GM18511 (cell line): ENCODE data around the gene ZNF532.
"Not testable (repeated sequence)": the region's sequence is repeated elsewhere in the genome, so short reads cannot be mapped to it uniquely, and the experiment has no call there.

Experiments used
- ATAC-seq: cut with Tn5 transposase; IDR thresholded peaks from one replicate; pipeline ENCODE4 v1.9.1; 2021; ENCODE audit warnings: mild to moderate bottlenecking, moderate library complexity; ENCODE audit not compliant: unreplicated experiment

Gene ZNF532

GRCh38 chr18:58901143-58901542, 36.5 kb downstream of the ZNF532 start:
- no peak for ATAC-seq

GRCh38 chr18:58901783-58902182, 37.1 kb downstream of the ZNF532 start:
- ATAC-seq, result no peak

DNA sequence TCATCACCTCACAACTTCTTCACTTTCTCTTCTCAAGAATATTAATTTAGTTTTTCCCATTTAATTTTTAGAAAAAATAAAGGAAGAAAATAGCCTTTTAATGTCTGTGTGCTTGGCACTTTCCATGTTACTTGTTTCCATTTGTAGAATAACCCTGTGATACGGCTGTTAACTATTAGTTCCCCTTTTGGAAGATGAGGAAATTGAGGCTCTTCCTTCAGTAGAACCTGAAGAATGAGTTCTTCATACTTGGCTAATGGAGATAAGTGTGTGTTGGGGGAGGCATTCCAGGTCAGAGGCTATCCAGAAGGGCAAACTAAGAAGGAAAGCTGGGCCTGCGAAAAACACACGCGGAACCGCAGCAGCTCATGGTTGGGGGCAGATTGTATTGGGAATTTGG, 38.3 kb downstream of the ZNF532 start:
- ATAC-seq, result no peak

DNA sequence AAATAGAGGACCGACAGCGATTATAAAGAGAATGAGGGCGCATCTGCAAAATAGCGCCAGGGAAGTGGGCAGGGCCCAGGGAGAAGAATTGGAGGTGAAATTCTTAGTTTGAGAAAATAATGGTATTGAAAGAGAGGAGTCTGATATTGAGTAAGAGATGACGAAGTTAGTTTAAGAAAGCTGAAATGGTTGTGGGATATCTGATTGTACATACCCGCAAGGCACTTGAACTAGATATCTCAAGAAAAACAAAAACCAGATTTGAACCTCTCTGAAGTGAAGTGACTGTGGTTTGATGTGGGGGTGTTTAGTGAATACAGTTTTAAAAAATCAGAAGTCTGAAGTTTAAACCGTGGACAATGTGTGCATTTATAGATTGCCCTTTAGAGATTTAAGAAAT, 38.9 kb downstream of the ZNF532 start:
- no peak for ATAC-seq

DNA sequence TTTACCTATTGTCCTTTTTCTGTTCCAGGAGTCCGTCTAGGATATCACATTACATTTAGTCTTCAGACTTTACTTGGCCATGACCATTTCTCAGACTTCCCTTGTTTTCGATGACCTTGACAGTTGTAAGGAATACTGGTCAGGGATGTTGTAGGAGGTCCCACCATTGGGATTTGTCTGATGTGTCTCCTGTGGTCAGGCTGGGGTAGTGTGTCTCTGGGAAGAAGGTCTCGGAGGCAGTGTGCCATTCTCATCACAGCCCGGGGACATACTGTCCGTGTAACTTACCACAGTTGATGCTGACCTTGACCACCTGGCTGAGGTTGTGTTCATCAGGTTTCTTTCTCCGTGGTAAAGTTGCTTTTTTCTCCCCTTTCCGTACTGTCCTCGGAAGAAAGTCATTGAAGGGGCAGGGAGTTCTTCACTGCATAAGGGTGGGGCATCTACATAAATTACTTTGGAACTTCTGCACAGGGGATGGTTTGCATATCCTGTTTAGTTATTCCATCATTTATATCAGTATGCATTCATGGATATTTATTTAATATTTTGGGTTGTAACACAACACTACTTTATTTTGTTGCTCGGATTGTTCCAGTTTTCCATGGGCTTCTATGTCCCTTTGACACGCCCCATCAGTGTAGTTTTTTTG, 41.2 kb downstream of the ZNF532 start:
- no peak for ATAC-seq

DNA sequence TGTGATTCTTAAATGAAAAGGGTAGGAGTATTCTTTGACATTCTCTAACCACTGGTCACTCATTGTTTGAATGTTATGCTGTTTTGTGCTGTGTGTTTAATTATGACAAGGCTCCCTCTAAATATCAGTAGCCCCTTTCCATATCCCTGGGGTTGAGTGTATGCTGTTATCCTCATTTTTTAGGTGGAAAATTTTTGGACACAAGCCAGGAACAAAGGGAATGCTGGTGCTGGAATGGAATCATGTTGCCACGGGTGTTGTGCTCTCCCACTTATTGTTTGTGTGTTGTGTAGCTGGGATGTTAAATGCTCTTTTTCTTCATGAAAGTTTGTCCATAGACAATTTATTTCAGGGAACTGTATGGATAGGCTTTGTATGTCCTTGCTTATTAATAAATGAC, 43.3 kb downstream of the ZNF532 start:
- no peak for ATAC-seq

DNA sequence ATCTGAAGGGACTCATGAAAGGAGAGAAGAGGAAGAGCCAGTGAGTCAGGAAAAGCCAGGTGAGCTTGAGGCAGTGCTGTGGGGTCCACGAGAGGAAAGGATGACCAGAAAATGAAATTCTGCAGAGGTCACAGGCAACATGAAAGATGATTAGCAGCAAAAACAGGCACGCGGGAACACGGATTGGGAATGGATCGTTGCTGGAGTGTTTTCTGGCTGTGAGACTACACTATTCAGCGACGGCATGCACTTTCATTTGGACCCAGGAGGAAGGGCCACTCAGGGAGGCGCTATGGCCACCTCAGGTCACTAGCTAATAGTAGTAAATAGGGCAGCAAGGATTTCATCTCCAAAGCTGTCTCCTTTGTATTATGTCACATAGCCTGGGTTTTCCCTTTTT, 44.8 kb downstream of the ZNF532 start:
- ATAC-seq, result no peak

DNA sequence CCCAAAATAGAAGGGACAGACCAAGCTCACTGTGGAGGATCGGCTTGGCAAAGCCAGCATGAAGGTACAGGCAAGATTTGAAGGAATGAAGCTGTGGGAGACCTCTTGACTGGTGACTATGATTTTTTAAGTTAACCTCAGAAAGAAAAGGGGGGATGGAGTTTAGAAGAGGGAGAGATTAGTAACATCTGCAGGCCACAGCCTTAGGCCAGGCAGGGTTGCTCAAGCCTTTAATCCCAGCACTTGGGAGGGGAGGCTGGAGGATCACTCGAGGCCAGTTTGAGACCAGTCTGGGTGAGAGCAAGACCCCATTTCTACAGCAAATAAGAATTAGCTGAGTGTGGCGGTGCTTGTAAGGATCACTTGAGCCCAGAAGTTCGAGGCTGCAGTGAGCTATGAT, 46.6 kb downstream of the ZNF532 start:
- no peak for ATAC-seq

GRCh38 chr18:58911766-58912165, 47.1 kb downstream of the ZNF532 start:
- ATAC-seq, result no peak

GRCh38 chr18:58915006-58915799, 50.5 kb downstream of the ZNF532 start:
- no peak for ATAC-seq

DNA sequence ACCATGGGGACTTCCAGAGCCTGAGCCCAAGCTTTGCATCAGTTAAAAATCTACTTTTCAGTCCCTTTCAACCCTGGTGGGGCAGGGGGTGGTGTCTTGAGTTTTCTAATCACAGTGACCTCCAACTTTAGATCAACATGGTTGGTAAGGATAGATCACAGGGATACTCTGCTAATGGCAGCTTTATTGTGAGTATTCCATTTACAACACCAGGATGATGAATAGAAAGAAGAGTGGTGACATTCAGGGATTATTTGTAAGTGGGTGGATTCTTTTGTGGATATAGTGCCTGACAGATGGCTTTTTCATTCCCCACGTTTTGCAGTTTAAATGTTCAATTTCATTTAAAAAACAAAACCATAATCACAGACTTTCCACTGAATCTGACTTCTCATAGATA, 51.3 kb downstream of the ZNF532 start:
- no peak for ATAC-seq

DNA sequence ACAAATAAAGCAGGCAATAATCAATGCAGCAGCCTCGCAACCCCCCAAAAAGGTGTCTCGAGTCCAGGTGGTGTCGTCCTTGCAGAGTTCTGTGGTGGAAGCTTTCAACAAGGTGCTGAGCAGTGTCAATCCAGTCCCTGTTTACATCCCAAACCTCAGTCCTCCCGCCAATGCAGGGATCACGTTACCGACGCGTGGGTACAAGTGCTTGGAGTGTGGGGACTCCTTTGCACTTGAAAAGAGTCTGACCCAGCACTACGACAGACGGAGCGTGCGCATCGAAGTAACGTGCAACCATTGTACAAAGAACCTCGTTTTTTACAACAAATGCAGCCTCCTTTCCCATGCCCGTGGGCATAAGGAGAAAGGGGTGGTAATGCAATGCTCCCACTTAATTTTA, 55.3 kb downstream of the ZNF532 start:
- ATAC-seq, result not testable (repeated sequence)

GRCh38 chr18:58922995-58923394, 58.3 kb downstream of the ZNF532 start:
- no peak for ATAC-seq

DNA sequence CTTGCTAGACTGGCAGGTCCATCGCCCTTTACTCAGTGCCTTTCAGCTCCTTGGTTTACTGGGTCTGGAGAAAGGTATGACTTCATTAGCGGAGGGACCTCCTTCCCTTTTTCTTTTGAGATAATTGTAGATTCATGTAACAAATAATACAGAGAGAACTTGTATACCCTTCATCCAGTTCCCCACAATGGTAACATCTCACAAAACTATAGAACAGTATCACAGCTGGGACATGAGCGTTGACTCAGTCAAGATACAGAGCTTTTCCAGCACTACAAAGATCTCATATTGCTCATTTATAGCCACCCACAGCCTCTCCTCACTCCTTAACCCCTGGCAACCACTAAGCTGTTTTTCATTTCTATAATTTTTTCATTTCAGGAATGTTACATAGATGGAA, 59.8 kb downstream of the ZNF532 start:
- ATAC-seq, result no peak

GRCh38 chr18:58927659-58928058, 63.0 kb downstream of the ZNF532 start:
- no peak for ATAC-seq

DNA sequence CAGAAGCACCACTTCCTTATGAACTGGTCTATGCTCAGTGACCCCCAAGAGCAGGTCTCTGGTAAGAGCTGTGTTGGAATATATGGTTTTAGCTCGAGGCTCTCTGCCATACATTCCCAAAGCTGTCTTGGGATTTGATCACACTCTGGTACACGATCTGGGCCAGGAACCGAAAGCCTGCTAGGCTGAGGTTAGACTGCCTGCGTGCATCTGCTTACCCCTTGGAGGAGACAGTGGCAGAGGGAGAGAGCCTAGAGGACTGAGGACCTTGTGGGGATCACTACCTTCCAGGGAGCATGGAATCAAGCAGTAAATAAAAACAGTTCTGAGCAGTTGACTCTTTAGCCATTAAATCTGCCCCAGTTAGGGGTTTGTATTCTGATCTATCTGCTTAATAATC, 63.7 kb downstream of the ZNF532 start:
- no peak for ATAC-seq

- no peak for ATAC-seq
These were observed 64.5 kb downstream of the ZNF532 start for GRCh38 chr18:58929206-58929605.

DNA sequence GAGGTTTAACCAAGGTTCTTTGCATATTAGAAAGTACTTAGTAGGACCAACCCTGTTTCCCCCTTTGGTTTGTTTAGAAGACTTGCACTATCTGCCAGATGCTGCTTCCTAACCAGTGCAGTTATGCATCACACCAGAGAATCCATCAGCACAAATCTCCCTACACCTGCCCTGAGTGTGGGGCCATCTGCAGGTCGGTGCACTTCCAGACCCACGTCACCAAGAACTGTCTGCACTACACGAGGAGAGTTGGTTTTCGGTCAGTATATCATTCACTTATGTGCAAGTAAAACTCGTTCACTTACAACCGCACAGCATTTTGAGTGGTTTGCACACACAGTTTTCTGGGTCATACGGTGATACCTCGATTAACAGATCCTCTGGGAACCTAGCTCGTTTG, 69.7 kb downstream of the ZNF532 start:
- no peak for ATAC-seq

DNA sequence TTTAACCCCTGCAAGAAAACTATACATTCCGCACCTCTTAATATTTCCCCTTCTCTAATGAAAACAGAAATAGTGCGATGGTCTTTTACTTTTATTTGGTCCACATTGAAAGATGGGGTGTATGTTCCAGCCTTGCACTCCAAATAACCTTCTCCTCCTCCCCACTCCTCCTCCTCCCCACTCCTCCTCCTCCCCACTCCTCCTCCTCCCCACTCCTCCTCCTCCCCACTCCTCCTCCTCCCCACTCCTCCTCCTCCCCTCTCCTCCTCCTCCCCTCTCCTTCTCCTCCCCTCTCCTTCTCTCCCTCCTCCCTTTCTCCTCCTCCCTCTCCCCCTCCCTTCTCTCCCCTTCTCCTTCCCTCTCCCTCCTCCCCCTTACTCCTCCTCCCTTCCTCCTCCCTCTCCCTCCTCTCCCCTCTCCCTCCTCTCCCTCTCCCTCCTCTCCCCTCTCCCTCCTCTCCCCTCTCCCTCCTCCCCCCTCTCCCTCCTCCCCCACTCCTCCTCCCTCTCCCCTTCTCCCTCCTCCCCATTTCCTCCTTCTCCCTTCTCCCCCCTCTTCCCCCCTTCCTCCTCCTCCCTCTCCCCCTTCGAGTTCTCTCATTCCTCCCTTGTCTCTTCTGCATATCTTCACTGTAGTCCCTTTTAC, 70.4 kb downstream of the ZNF532 start:
- ATAC-seq, result no peak

GRCh38 chr18:58937071-58937886, 72.6 kb downstream of the ZNF532 start:
- ATAC-seq, result no peak

DNA sequence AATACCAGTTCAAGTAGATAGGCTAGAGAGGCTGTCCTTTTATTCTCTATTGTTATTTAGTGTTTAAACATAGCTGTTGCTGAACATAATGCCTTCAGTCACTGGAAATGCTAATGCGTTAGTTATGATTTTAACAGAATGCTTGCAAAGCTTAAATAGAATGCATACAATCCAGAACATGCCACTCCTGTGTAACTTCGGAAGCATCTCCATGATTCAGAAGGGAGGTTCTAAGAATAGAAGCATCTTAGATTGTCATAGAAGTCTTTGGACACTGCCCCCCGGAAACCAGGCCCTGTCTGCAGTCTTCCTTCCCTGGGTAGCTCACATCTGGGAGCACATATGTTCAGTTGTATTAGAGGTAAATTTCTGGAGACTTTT, 73.2 kb downstream of the ZNF532 start:
- no peak for ATAC-seq
